ENCODE data around the gene GJB1.

The GJB1 gene

DNA sequence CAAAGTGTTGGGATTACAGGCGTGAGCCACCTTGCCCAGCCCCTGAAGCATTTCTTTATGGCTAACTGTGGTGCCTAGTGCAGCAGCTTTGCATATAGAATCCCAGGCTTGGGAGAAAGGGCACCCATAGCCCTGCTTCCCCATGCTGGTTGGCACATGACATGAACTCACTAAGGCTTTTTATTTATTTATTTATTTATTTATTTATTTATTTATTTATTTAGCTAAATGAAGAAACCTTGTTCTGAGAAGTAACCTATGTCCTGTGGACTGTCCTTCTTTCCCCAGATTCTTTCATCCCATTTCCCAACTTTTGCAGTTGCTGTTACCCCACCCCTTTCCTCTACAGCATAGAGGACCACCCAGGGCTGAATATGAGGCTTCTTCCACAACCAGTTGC is 1.9 kb upstream of the GJB1 start (continued):
- TF ChIP-seq ZFP37 (tag by site-specific recombination; IDR thresholded peaks at IDR 0.05) (0 out of 2 replicates have a peak, but pooled peaks have one; percentile 34), ZXDB (tag by site-specific recombination; IDR thresholded peaks at IDR 0.05) (peak; percentile 25; the same call in 1 of the 2 replicates), ZNF239 (tag by site-specific recombination; IDR thresholded peaks at IDR 0.05) (no peak), SP3 (tag by site-specific recombination; IDR thresholded peaks at IDR 0.05) (no peak), ZNF394 (tag by site-specific recombination; IDR thresholded peaks at IDR 0.05; ENCODE audit: borderline replicate concordance) (peak; percentile 91), GLI2 (tag by site-specific recombination; IDR thresholded peaks at IDR 0.05; ENCODE audit: borderline replicate concordance, low read depth) (peak; percentile 38; the same call in 1 of the 2 replicates), ZNF121 (tag by site-specific recombination; IDR thresholded peaks at IDR 0.05) (no peak), IKZF3 (tag by site-specific recombination; IDR thresholded peaks at IDR 0.05) (no peak), GFI1B (tag by site-specific recombination; IDR thresholded peaks at IDR 0.05) (peak; percentile 17; the same call in 1 of the 2 replicates), ZSCAN5A (tag by site-specific recombination; IDR thresholded peaks at IDR 0.05) (no peak), ZIC2 (tag by site-specific recombination; IDR thresholded peaks at IDR 0.05) (no peak), ZNF510 (tag by site-specific recombination; IDR thresholded peaks at IDR 0.05; ENCODE audit: insufficient replicate concordance) (peak; percentile 41), ZNF404 (tag by site-specific recombination; IDR thresholded peaks at IDR 0.05) (no peak), ZNF623 (tag by site-specific recombination; IDR thresholded peaks at IDR 0.05) (peak; percentile 61), ZNF138 (tag by site-specific recombination; IDR thresholded peaks at IDR 0.05; ENCODE audit: borderline replicate concordance) (0 out of 2 replicates have a peak, but pooled peaks have one; percentile 44), ZFP3 (tag by site-specific recombination; IDR thresholded peaks at IDR 0.05; ENCODE audit: low read depth) (no peak), KLF10 (tag by site-specific recombination; IDR thresholded peaks at IDR 0.05) (no peak), ZEB2 (tag by site-specific recombination; IDR thresholded peaks at IDR 0.05) (no peak), ZNF645 (tag by site-specific recombination; IDR thresholded peaks at IDR 0.05) (no peak), ZNF184 (tag by site-specific recombination; IDR thresholded peaks at IDR 0.05) (no peak), WT1 (tag by site-specific recombination; IDR thresholded peaks at IDR 0.05) (no peak), ZNF292 (tag by site-specific recombination; IDR thresholded peaks at IDR 0.05; ENCODE audit: borderline replicate concordance, low read depth) (0 out of 2 replicates have a peak, but pooled peaks have one; percentile 19), ZNF558 (tag by site-specific recombination; IDR thresholded peaks at IDR 0.05) (no peak), ZNF654 (tag by site-specific recombination; IDR thresholded peaks at IDR 0.05; ENCODE audit: low read depth) (peak; percentile 20; the same call in 1 of the 2 replicates), KLF7 (tag by site-specific recombination; IDR thresholded peaks at IDR 0.05; ENCODE audit: borderline replicate concordance) (no peak), YY1 (tag by site-specific recombination; IDR thresholded peaks at IDR 0.05) (no peak), INSM2 (tag by site-specific recombination; IDR thresholded peaks at IDR 0.05) (no peak), ZNF146 (tag by site-specific recombination; IDR thresholded peaks at IDR 0.05) (no peak), ZNF211 (tag by site-specific recombination; IDR thresholded peaks at IDR 0.05; ENCODE audit: low read depth) (no peak), ZNF140 (tag by site-specific recombination; IDR thresholded peaks at IDR 0.05) (peak; percentile 60; the same call in 1 of the 2 replicates), ZNF423 (tag by site-specific recombination; IDR thresholded peaks at IDR 0.05) (no peak), ZNF341 (tag by site-specific recombination; IDR thresholded peaks at IDR 0.05; ENCODE audit: low read depth) (0 out of 2 replicates have a peak, but pooled peaks have one; percentile 13), SCRT2 (tag by site-specific recombination; IDR thresholded peaks at IDR 0.05) (no peak), SCRT1 (tag by site-specific recombination; IDR thresholded peaks at IDR 0.05; ENCODE audit: borderline replicate concordance) (no peak), ZNF792 (tag by site-specific recombination; IDR thresholded peaks at IDR 0.05) (no peak), ZNF670 (tag by site-specific recombination; IDR thresholded peaks at IDR 0.05; ENCODE audit: low read depth) (no peak), ZNF302 (tag by site-specific recombination; IDR thresholded peaks at IDR 0.05; ENCODE audit: low read depth) (no peak), ZNF610 (tag by site-specific recombination; IDR thresholded peaks at IDR 0.05; ENCODE audit: borderline replicate concordance) (no peak)
- TF ChIP-seq, protein P1, sequence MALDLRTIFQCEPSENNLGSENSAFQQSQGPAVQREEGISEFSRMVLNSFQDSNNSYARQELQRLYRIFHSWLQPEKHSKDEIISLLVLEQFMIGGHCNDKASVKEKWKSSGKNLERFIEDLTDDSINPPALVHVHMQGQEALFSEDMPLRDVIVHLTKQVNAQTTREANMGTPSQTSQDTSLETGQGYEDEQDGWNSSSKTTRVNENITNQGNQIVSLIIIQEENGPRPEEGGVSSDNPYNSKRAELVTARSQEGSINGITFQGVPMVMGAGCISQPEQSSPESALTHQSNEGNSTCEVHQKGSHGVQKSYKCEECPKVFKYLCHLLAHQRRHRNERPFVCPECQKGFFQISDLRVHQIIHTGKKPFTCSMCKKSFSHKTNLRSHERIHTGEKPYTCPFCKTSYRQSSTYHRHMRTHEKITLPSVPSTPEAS (tag by site-specific recombination; IDR thresholded peaks at IDR 0.05): no peak

All from HEK293 (cell line).